Measurements from ENCODE around the gene METTL23.

The METTL23 gene

GRCh38 chr17:76685846-76686245 is 40.8 kb upstream of the METTL23 start:
- no peak for TF ChIP-seq CTCF (IDR thresholded peaks at IDR 0.05; ENCODE audit: insufficient read depth, low read length, poor library complexity, severe bottlenecking)
- H3K4me3 ChIP-seq (replicated peaks; ENCODE audit: low read depth, low read length): no peak overlapping the region
- no peaks in the 10 kb centered on the region; the same call in none of the 2 replicates for H3K27me3 ChIP-seq (replicated peaks; ENCODE audit: control insufficient read depth, insufficient read depth, low read length)
- DNase-seq (ENCODE audit: extremely low read depth, insufficient read length): no peak
- H3K36me3 ChIP-seq (ENCODE audit: control insufficient read depth, insufficient read depth, low read length): no peaks in the 10 kb centered on the region

- DNase-seq (ENCODE audit: extremely low read depth, insufficient read length): no peak
- Histone ChIP-seq H3K36me3 (ENCODE audit: control insufficient read depth, insufficient read depth, low read length) (no peaks in the 10 kb centered on the region), H3K27me3 (replicated peaks; ENCODE audit: control insufficient read depth, insufficient read depth, low read length) (no peaks in the 10 kb centered on the region; the same call in none of the 2 replicates), H3K4me3 (replicated peaks; ENCODE audit: low read depth, low read length) (no peak overlapping the region)
- no peak for TF ChIP-seq CTCF (IDR thresholded peaks at IDR 0.05; ENCODE audit: insufficient read depth, low read length, poor library complexity, severe bottlenecking)
Observed at GRCh38 chr17:76686538-76687297, 39.9 kb upstream of the METTL23 start.

GRCh38 chr17:76687298-76688164 is 39.1 kb upstream of the METTL23 start:
- Histone ChIP-seq H3K4me3 (replicated peaks; ENCODE audit: low read depth, low read length) (no peak overlapping the region), H3K27me3 (replicated peaks; ENCODE audit: control insufficient read depth, insufficient read depth, low read length) (no peaks in the 10 kb centered on the region; the same call in none of the 2 replicates), H3K36me3 (ENCODE audit: control insufficient read depth, insufficient read depth, low read length) (no peaks in the 10 kb centered on the region)
- no peak for DNase-seq (ENCODE audit: extremely low read depth, insufficient read length)
- TF ChIP-seq CTCF (IDR thresholded peaks at IDR 0.05; ENCODE audit: insufficient read depth, low read length, poor library complexity, severe bottlenecking): no peak

- no peak for DNase-seq (ENCODE audit: extremely low read depth, insufficient read length)
- no peak for TF ChIP-seq CTCF (IDR thresholded peaks at IDR 0.05; ENCODE audit: insufficient read depth, low read length, poor library complexity, severe bottlenecking)
- Histone ChIP-seq H3K36me3 (ENCODE audit: control insufficient read depth, insufficient read depth, low read length) (no peaks in the 10 kb centered on the region), H3K27me3 (replicated peaks; ENCODE audit: control insufficient read depth, insufficient read depth, low read length) (no peaks in the 10 kb centered on the region; the same call in none of the 2 replicates), H3K4me3 (replicated peaks; ENCODE audit: low read depth, low read length) (no peak overlapping the region)
Observed at GRCh38 chr17:76688165-76688622, 38.4 kb upstream of the METTL23 start.

GRCh38 chr17:76689859-76690258 is 36.8 kb upstream of the METTL23 start:
- H3K36me3 ChIP-seq (ENCODE audit: control insufficient read depth, insufficient read depth, low read length): no peaks in the 10 kb centered on the region
- no peak for DNase-seq (ENCODE audit: extremely low read depth, insufficient read length)
- TF ChIP-seq CTCF (IDR thresholded peaks at IDR 0.05; ENCODE audit: insufficient read depth, low read length, poor library complexity, severe bottlenecking): no peak
- H3K4me3 ChIP-seq (replicated peaks; ENCODE audit: low read depth, low read length): no peak overlapping the region
- no peaks in the 10 kb centered on the region; the same call in none of the 2 replicates for H3K27me3 ChIP-seq (replicated peaks; ENCODE audit: control insufficient read depth, insufficient read depth, low read length)
